SK-N-SH treated with all-trans-retinoic acid at 6 μM for 48 hours (cell line): ENCODE results near the gene RAB30.

Source experiments
- ATAC-seq: fragments of 200-7000 bp; cut with Tn5 transposase; 3 replicates; pipeline ENCODE4 v1.9.1; 2020; ENCODE audit warnings: mild to moderate bottlenecking, moderate library complexity
- ARNTL ChIP-seq: fragments of 450-650 bp; formaldehyde crosslinking; IDR thresholded peaks from 2 replicates; pipeline ENCODE4 v1.5.0; 2020; ENCODE audit warnings: low read depth, mild to moderate bottlenecking, moderate library complexity, borderline replicate concordance
- BACH2 ChIP-seq: fragments of 250-450 bp; sonication (Bioruptor Pico); IDR thresholded peaks from 2 replicates; pipeline ENCODE4 v1.9.0; 2021; ENCODE audit warnings: mild to moderate bottlenecking, borderline replicate concordance
- CREB5 ChIP-seq: fragments of 250-450 bp; sonication (Bioruptor Pico); IDR thresholded peaks from 2 replicates; pipeline ENCODE4 v1.5.1; 2020; ENCODE audit warnings: low read depth, mild to moderate bottlenecking, moderate library complexity
- CSDC2 ChIP-seq: fragments of 250-450 bp; sonication (Bioruptor Pico); IDR thresholded peaks from 2 replicates; pipeline ENCODE4 v1.5.0; 2020; ENCODE audit warnings: mild to moderate bottlenecking, moderate library complexity
- CSRNP3 ChIP-seq: fragments of 250-450 bp; sonication (Bioruptor Pico); IDR thresholded peaks from 2 replicates; pipeline ENCODE4 v1.5.1; 2021; ENCODE audit warnings: mild to moderate bottlenecking, moderate library complexity
- ESRRG ChIP-seq: fragments of 250-450 bp; sonication (Bioruptor Pico); IDR thresholded peaks from 2 replicates; pipeline ENCODE4 v1.6.1; 2021; ENCODE audit warnings: mild to moderate bottlenecking
- GLIS3 ChIP-seq: fragments of 250-450 bp; sonication (Bioruptor Pico); IDR thresholded peaks from 2 replicates; pipeline ENCODE4 v1.5.0; 2020; ENCODE audit warnings: mild to moderate bottlenecking, moderate library complexity
- ISL1 ChIP-seq: fragments of 250-450 bp; sonication (Bioruptor Pico); IDR thresholded peaks from 2 replicates; pipeline ENCODE4 v2.1.2; 2022; ENCODE audit warnings: mild to moderate bottlenecking, moderate library complexity
- OSR1 ChIP-seq: fragments of 250-450 bp; sonication (Bioruptor Pico); IDR thresholded peaks from 2 replicates; pipeline ENCODE4 v1.8.0; 2022; ENCODE audit warnings: moderate library complexity, mild to moderate bottlenecking, inconsistent platforms
- POU6F1 ChIP-seq: fragments of 250-450 bp; sonication (Bioruptor Pico); IDR thresholded peaks from 2 replicates; pipeline ENCODE4 v1.8.0; 2021; ENCODE audit warnings: low read depth, mild to moderate bottlenecking, moderate library complexity, borderline replicate concordance
- PPARA ChIP-seq: fragments of 250-450 bp; sonication (Bioruptor Pico); IDR thresholded peaks from 2 replicates; pipeline ENCODE4 v1.5.0; 2020; ENCODE audit warnings: mild to moderate bottlenecking, borderline replicate concordance
- RARB ChIP-seq: fragments of 250-450 bp; sonication (Bioruptor Pico); IDR thresholded peaks from 2 replicates; pipeline ENCODE4 v1.8.0; 2021; ENCODE audit warnings: mild to moderate bottlenecking, moderate library complexity
- SNAI2 ChIP-seq: fragments of 250-450 bp; sonication (Bioruptor Pico); IDR thresholded peaks from 2 replicates; pipeline ENCODE4 v1.5.0; 2020; ENCODE audit warnings: mild to moderate bottlenecking, moderate library complexity
- TCF4 ChIP-seq: fragments of 250-450 bp; sonication (Bioruptor Pico); IDR thresholded peaks from 2 replicates; pipeline ENCODE4 v1.8.0; 2021; ENCODE audit warnings: mild to moderate bottlenecking, moderate library complexity, borderline replicate concordance
- TOX ChIP-seq: fragments of 250-450 bp; sonication (Bioruptor Pico); IDR thresholded peaks from 2 replicates; pipeline ENCODE4 v1.8.0; 2021; ENCODE audit warnings: mild to moderate bottlenecking, moderate library complexity, borderline replicate concordance
- TSHZ2 ChIP-seq: fragments of 250-450 bp; sonication (Bioruptor Pico); IDR thresholded peaks from 2 replicates; pipeline ENCODE4 v1.5.0; 2020; ENCODE audit warnings: mild to moderate bottlenecking, moderate library complexity
- ZFP3 ChIP-seq: fragments of 250-450 bp; sonication (Bioruptor Pico); IDR thresholded peaks from 2 replicates; pipeline ENCODE4 v1.5.0; 2020; ENCODE audit warnings: mild to moderate bottlenecking, moderate library complexity
- ZFP30 ChIP-seq: fragments of 450-650 bp; formaldehyde crosslinking; IDR thresholded peaks from 2 replicates; pipeline ENCODE4 v1.5.0; 2022; ENCODE audit warnings: mild to moderate bottlenecking, moderate library complexity
- ZNF70 ChIP-seq: fragments of 450-650 bp; formaldehyde crosslinking; IDR thresholded peaks from 2 replicates; pipeline ENCODE4 v1.5.0; 2020; ENCODE audit warnings: mild to moderate bottlenecking, moderate library complexity
- ZNF8 ChIP-seq: fragments of 450-650 bp; formaldehyde crosslinking; IDR thresholded peaks from 2 replicates; pipeline ENCODE4 v1.5.0; 2020; ENCODE audit warnings: mild to moderate bottlenecking, moderate library complexity

RAB30 gene

GRCh38 chr11:83093634-83094033, 21.9 kb upstream of the RAB30 start:
- no peak for ATAC-seq

GRCh38 chr11:83092488-83093384, 21.0 kb upstream of the RAB30 start:
- ATAC-seq, result peak; percentile 82
- peak; percentile 68 for TF ChIP-seq TSHZ2 (CRISPR knock-in tag)
- no peak for TF ChIP-seq CSRNP3
- no peak for TF ChIP-seq ARNTL (CRISPR knock-in tag)
- no peak for TF ChIP-seq GLIS3 (CRISPR knock-in tag)
- peak; percentile 31; the same call in 1 of the 2 replicates for TF ChIP-seq TCF4 (CRISPR knock-in tag)
- TF ChIP-seq RARB, result no peak
- TF ChIP-seq POU6F1 (CRISPR knock-in tag), result no peak
- no peak for TF ChIP-seq CREB5 (CRISPR knock-in tag)

More at GRCh38 chr11:83093634-83094033, 21.9 kb upstream of the RAB30 start:
- TF ChIP-seq RARB (no peak), CSDC2 (CRISPR knock-in tag) (no peak), CREB5 (CRISPR knock-in tag) (no peak), ARNTL (CRISPR knock-in tag) (no peak), SNAI2 (CRISPR knock-in tag) (no peak), TCF4 (CRISPR knock-in tag) (no peak), POU6F1 (CRISPR knock-in tag) (no peak), BACH2 (CRISPR knock-in tag) (no peak)

- ATAC-seq, result peak; percentile 34
- TF ChIP-seq ZNF8 (CRISPR knock-in tag) (no peak), TCF4 (CRISPR knock-in tag) (no peak), ZNF70 (CRISPR knock-in tag) (no peak), SNAI2 (CRISPR knock-in tag) (no peak), POU6F1 (CRISPR knock-in tag) (no peak), BACH2 (CRISPR knock-in tag) (no peak), ZFP30 (CRISPR knock-in tag) (no peak), ZFP3 (CRISPR knock-in tag) (no peak), PPARA (CRISPR knock-in tag) (no peak), TOX (CRISPR knock-in tag) (no peak), OSR1 (CRISPR knock-in tag) (no peak), GLIS3 (CRISPR knock-in tag) (no peak), ISL1 (CRISPR knock-in tag) (no peak), TSHZ2 (CRISPR knock-in tag) (no peak), ESRRG (CRISPR knock-in tag) (no peak)
These were observed 17.3 kb upstream of the RAB30 start for GRCh38 chr11:83088965-83089364.
